H1 (cell line): ENCODE data around the gene FBXO7. TPM values are rescaled to one million over a fixed set of nuclear protein-coding genes. Genes with fewer than 3 reads are reported as not detected.

Source experiments
- BRCA1 ChIP-seq: IDR thresholded peaks from 2 replicates; pipeline ENCODE4 v1.6.1; 2012; ENCODE audit warnings: low read depth, low read length, improper control_type of control experiment
- CHD1 ChIP-seq: IDR thresholded peaks from 2 replicates; pipeline ENCODE4 v1.6.1; 2012; ENCODE audit warnings: low read depth, low read length, improper control_type of control experiment
- CTBP2 ChIP-seq: IDR thresholded peaks from 2 replicates; pipeline ENCODE4 v1.7.0; 2011; ENCODE audit warnings: borderline replicate concordance, mild to moderate bottlenecking, moderate library complexity, mixed read lengths, low read length; ENCODE audit not compliant: insufficient read depth, insufficient read length
- EP300 ChIP-seq, 2 experiments: IDR thresholded peaks; 1 replicate in 1 of 2; 2 replicates in 1 of 2; pipeline ENCODE4 v1.6.1; 2011 to 2012; ENCODE audit warnings: low read depth in 2 of 2, low read length in 2 of 2, mild to moderate bottlenecking in 2 of 2, borderline replicate concordance in 1 of 2, inconsistent platforms in 1 of 2, moderate library complexity in 1 of 2
- HDAC6 ChIP-seq: IDR thresholded peaks from one replicate; pipeline ENCODE4 v1.7.1; 2012; ENCODE audit warnings: low read depth, mild to moderate bottlenecking, inconsistent platforms, low read length, moderate library complexity
- NANOG ChIP-seq: IDR thresholded peaks from 2 replicates; pipeline ENCODE4 v1.6.1; 2011; ENCODE audit warnings: low read length, low read depth, mild to moderate bottlenecking, inconsistent platforms; ENCODE audit not compliant: insufficient read depth, poor library complexity, severe bottlenecking
- RFX5 ChIP-seq: IDR thresholded peaks from 2 replicates; pipeline ENCODE4 v1.6.1; 2011; ENCODE audit warnings: low read depth, low read length, improper control_type of control experiment, borderline replicate concordance
- SP2 ChIP-seq: IDR thresholded peaks from 2 replicates; pipeline ENCODE4 v1.6.1; 2012; ENCODE audit warnings: mild to moderate bottlenecking, low read length, inconsistent platforms
- polyA plus RNA-seq, 7 experiments: library from polyadenylated mRNA; depleted of rRNA in 3 of 7; stranded (reverse) in 5 of 7; unstranded in 2 of 7; fragments of >200 nt in 5 of 7; fragments of 200-250 nt in 2 of 7; gene quantifications; 1 replicate in 5 of 7; 2 replicates in 1 of 7; 4 replicates in 1 of 7; pipeline versions ENCODE4 v1.2.1 to v1.2.3, GENCODE V29; 2011 to 2013; ENCODE audit warnings: missing spikeins in 2 of 7, mixed read lengths in 2 of 7
- total RNA-seq: library from RNA; stranded (reverse); fragmentation: NEBNext Ultra II Directional; extraction: Animal tissue kit (Norgen Biotek cat#: 25700); gene quantifications from 2 replicates; pipeline ENCODE4 v1.2.1, GENCODE V29; 2021
- TF ChIP-seq, protein P1 (sequence below): fragments of 300-600 bp; sonication (generic); IDR thresholded peaks from 2 replicates; pipeline ENCODE4 v1.7.1; 2012; ENCODE audit warnings: low read length, moderate library complexity, mild to moderate bottlenecking, inconsistent platforms; ENCODE audit not compliant: insufficient replicate concordance
- TF ChIP-seq, protein P2 (sequence below): IDR thresholded peaks from 2 replicates; pipeline ENCODE4 v1.6.1; 2012; ENCODE audit warnings: inconsistent platforms

The FBXO7 gene
- total and polyA plus RNA-seq, 2 of the 8 experiments (the other 6 are each of a cell fraction or from before 2014, with no cell fraction given) = 62.7 to 76.1 TPM

DNA sequence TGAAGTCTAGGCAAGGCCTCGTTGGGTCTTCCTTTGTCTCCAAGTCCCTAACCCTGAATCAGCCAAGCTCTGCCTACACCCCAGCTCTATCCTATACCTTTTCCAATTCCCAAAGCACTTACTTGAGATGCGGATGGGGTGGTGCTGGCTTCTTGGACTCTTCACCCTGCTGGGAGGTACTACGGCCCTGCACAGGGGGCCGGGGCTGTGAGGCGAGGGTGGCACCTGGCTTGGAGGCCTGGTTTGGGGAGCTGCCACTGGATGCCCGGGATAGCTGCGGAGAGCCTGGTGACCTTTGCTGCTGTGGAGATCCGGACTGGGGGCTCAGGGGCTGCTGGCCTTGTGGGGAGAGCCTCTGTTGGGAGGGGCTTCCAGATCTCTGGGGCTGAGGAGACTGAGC is 43.3 kb downstream of the FBXO7 start (continued):
- TF ChIP-seq, protein P1, sequence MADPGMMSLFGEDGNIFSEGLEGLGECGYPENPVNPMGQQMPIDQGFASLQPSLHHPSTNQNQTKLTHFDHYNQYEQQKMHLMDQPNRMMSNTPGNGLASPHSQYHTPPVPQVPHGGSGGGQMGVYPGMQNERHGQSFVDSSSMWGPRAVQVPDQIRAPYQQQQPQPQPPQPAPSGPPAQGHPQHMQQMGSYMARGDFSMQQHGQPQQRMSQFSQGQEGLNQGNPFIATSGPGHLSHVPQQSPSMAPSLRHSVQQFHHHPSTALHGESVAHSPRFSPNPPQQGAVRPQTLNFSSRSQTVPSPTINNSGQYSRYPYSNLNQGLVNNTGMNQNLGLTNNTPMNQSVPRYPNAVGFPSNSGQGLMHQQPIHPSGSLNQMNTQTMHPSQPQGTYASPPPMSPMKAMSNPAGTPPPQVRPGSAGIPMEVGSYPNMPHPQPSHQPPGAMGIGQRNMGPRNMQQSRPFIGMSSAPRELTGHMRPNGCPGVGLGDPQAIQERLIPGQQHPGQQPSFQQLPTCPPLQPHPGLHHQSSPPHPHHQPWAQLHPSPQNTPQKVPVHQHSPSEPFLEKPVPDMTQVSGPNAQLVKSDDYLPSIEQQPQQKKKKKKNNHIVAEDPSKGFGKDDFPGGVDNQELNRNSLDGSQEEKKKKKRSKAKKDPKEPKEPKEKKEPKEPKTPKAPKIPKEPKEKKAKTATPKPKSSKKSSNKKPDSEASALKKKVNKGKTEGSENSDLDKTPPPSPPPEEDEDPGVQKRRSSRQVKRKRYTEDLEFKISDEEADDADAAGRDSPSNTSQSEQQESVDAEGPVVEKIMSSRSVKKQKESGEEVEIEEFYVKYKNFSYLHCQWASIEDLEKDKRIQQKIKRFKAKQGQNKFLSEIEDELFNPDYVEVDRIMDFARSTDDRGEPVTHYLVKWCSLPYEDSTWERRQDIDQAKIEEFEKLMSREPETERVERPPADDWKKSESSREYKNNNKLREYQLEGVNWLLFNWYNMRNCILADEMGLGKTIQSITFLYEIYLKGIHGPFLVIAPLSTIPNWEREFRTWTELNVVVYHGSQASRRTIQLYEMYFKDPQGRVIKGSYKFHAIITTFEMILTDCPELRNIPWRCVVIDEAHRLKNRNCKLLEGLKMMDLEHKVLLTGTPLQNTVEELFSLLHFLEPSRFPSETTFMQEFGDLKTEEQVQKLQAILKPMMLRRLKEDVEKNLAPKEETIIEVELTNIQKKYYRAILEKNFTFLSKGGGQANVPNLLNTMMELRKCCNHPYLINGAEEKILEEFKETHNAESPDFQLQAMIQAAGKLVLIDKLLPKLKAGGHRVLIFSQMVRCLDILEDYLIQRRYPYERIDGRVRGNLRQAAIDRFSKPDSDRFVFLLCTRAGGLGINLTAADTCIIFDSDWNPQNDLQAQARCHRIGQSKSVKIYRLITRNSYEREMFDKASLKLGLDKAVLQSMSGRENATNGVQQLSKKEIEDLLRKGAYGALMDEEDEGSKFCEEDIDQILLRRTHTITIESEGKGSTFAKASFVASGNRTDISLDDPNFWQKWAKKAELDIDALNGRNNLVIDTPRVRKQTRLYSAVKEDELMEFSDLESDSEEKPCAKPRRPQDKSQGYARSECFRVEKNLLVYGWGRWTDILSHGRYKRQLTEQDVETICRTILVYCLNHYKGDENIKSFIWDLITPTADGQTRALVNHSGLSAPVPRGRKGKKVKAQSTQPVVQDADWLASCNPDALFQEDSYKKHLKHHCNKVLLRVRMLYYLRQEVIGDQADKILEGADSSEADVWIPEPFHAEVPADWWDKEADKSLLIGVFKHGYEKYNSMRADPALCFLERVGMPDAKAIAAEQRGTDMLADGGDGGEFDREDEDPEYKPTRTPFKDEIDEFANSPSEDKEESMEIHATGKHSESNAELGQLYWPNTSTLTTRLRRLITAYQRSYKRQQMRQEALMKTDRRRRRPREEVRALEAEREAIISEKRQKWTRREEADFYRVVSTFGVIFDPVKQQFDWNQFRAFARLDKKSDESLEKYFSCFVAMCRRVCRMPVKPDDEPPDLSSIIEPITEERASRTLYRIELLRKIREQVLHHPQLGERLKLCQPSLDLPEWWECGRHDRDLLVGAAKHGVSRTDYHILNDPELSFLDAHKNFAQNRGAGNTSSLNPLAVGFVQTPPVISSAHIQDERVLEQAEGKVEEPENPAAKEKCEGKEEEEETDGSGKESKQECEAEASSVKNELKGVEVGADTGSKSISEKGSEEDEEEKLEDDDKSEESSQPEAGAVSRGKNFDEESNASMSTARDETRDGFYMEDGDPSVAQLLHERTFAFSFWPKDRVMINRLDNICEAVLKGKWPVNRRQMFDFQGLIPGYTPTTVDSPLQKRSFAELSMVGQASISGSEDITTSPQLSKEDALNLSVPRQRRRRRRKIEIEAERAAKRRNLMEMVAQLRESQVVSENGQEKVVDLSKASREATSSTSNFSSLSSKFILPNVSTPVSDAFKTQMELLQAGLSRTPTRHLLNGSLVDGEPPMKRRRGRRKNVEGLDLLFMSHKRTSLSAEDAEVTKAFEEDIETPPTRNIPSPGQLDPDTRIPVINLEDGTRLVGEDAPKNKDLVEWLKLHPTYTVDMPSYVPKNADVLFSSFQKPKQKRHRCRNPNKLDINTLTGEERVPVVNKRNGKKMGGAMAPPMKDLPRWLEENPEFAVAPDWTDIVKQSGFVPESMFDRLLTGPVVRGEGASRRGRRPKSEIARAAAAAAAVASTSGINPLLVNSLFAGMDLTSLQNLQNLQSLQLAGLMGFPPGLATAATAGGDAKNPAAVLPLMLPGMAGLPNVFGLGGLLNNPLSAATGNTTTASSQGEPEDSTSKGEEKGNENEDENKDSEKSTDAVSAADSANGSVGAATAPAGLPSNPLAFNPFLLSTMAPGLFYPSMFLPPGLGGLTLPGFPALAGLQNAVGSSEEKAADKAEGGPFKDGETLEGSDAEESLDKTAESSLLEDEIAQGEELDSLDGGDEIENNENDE = no peak
- no peak for TF ChIP-seq EP300 (IDR thresholded peaks at IDR 0.05; ENCODE audit: borderline replicate concordance in 1 of 2, low read depth in 2 of 2, low read length in 2 of 2)
- no peak for TF ChIP-seq CTBP2
- no peak for TF ChIP-seq RFX5
- no peak for TF ChIP-seq SP2
- no peak for TF ChIP-seq BRCA1
- TF ChIP-seq, protein P2, sequence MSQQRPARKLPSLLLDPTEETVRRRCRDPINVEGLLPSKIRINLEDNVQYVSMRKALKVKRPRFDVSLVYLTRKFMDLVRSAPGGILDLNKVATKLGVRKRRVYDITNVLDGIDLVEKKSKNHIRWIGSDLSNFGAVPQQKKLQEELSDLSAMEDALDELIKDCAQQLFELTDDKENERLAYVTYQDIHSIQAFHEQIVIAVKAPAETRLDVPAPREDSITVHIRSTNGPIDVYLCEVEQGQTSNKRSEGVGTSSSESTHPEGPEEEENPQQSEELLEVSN = no peak
- TF ChIP-seq HDAC6 = no peak
- TF ChIP-seq NANOG = no peak
- TF ChIP-seq CHD1 = no peak
